ENCODE results near the gene MAD1L1. TPM values are rescaled to one million over a fixed set of nuclear protein-coding genes. Genes with fewer than 3 reads are reported as not detected.

Gene MAD1L1
- total RNA-seq, 1 donor from 2014 or later = 57.4 TPM

DNA sequence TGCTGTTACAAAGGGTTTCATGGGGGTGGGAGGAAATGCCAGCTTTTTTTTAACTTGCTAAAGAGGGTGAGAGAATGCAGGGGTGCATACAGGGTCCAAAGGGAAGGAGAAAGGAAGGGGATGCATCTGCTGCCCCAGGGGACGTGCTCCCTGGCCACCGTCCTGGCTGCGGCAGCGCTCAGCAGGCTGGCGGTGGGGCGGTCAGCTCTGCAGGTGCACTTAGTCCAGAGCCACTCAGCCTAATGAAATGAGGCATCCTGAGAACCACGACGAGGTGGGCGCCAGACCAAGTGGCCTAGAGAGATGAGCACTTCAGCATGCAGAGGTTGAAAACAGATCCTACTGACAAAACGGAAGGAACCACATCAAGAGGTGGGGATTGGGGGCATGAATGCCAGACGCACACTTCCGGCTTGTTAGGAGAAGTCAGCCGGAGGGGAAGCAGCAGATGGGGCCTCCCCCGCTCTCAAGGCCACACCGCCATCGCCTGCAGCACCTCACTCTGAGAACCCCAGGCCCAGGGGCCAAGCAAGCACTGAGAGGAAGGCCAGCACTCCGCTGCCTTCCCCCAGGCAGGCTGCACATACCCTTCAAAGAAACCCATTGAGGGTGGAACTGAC is 94.5 kb downstream of the MAD1L1 start:
- H3K36me3 ChIP-seq (ENCODE audit: control insufficient read depth, insufficient read depth, low read length) = peaks cover 2% of the 10 kb centered on the region
- DNase-seq (ENCODE audit: low read depth) = no peak
- no peak for TF ChIP-seq CTCF (IDR thresholded peaks at IDR 0.05; ENCODE audit: insufficient read depth, low read length, severe bottlenecking)
- FAIRE-seq = peak; percentile 55
- H3K27me3 ChIP-seq (ENCODE audit: control insufficient read depth, insufficient read depth, low read length) = no peaks in the 10 kb centered on the region
- H3K4me3 ChIP-seq (ENCODE audit: low read depth, low read length) = no peak overlapping the region

DNA sequence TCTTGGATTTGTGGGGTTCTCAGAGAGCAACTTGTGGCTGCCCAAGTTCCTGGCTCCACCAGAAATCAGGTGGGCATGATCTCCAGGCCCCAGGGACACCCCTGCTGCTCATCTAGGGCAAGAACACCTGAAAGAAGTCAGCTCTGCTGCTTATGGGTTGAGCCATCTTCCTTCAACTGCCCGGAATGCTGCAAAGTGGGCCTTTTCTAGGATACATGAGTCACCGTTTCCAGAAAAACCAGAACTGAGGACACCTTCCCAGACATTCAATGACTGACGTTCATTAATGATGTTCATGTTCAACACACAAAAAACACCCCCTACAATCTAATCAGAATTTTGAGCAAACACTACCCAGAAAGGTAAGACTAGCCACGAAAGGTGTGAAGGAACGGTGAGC is 98.0 kb downstream of the MAD1L1 start:
- no peak for TF ChIP-seq CTCF (IDR thresholded peaks at IDR 0.05; ENCODE audit: insufficient read depth, low read length, severe bottlenecking)
- Histone ChIP-seq H3K27me3 (ENCODE audit: control insufficient read depth, insufficient read depth, low read length) (no peaks in the 10 kb centered on the region), H3K4me3 (ENCODE audit: low read depth, low read length) (no peak overlapping the region), H3K36me3 (ENCODE audit: control insufficient read depth, insufficient read depth, low read length) (peaks cover 2% of the 10 kb centered on the region)
- no peak for FAIRE-seq
- peak; percentile 54 for DNase-seq (ENCODE audit: low read depth)

GRCh38 chr7:2132243-2132642 is 100.5 kb downstream of the MAD1L1 start:
- H3K4me3 ChIP-seq (ENCODE audit: low read depth, low read length) = no peak overlapping the region
- TF ChIP-seq CTCF (IDR thresholded peaks at IDR 0.05; ENCODE audit: insufficient read depth, low read length, severe bottlenecking) = no peak
- DNase-seq (ENCODE audit: low read depth) = no peak
- peaks cover 2% of the 10 kb centered on the region for H3K36me3 ChIP-seq (ENCODE audit: control insufficient read depth, insufficient read depth, low read length)
- H3K27me3 ChIP-seq (ENCODE audit: control insufficient read depth, insufficient read depth, low read length) = no peaks in the 10 kb centered on the region
- FAIRE-seq = no peak

DNA sequence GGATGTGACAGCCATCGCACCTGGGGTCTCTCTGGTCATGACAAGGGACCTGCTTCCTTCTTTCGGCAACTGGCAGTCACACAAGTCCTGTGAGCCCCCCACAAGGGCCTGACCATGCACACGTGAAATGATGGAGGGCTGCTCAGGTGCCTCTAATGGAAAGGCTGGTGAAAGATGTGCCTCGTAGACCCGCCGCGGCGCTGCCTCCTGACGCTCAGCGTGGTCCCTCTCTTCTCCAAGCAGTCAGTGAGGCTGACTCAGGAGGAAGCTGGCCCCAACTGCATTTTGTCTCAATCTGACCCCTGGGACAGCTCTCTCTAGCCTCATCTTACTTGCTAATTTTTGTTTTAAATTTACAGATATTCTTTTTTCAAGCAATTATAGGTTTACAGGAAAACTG is 100.9 kb downstream of the MAD1L1 start:
- no peak for TF ChIP-seq CTCF (IDR thresholded peaks at IDR 0.05; ENCODE audit: insufficient read depth, low read length, severe bottlenecking)
- Histone ChIP-seq H3K4me3 (ENCODE audit: low read depth, low read length) (no peak overlapping the region), H3K27me3 (ENCODE audit: control insufficient read depth, insufficient read depth, low read length) (no peaks in the 10 kb centered on the region), H3K36me3 (ENCODE audit: control insufficient read depth, insufficient read depth, low read length) (peaks cover 2% of the 10 kb centered on the region)
- DNase-seq (ENCODE audit: low read depth) (no peak), FAIRE-seq (no peak)

GRCh38 chr7:2131341-2131740 is 101.4 kb downstream of the MAD1L1 start:
- Histone ChIP-seq H3K4me3 (ENCODE audit: low read depth, low read length) (no peak overlapping the region), H3K27me3 (ENCODE audit: control insufficient read depth, insufficient read depth, low read length) (no peaks in the 10 kb centered on the region), H3K36me3 (ENCODE audit: control insufficient read depth, insufficient read depth, low read length) (peaks cover 2% of the 10 kb centered on the region)
- no peak for TF ChIP-seq CTCF (IDR thresholded peaks at IDR 0.05; ENCODE audit: insufficient read depth, low read length, severe bottlenecking)
- DNase-seq (ENCODE audit: low read depth) = no peak
- FAIRE-seq = no peak

DNA sequence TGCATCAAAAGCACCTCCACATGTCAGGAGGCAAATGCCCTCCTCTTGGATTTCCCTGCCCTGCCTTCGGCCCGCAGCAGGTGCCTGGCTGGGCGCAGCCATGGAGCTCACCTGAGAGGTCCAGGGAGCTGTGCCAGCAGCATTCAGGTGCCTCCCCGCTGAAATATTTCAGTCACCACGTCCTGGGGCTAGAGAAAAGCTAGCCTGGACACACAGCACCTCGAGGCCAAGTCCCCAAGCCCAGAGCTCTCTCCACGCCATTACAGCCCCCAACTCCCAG is 102.7 kb downstream of the MAD1L1 start:
- Histone ChIP-seq H3K27me3 (ENCODE audit: control insufficient read depth, insufficient read depth, low read length) (no peaks in the 10 kb centered on the region), H3K36me3 (ENCODE audit: control insufficient read depth, insufficient read depth, low read length) (peaks cover 1% of the 10 kb centered on the region), H3K4me3 (ENCODE audit: low read depth, low read length) (no peak overlapping the region)
- FAIRE-seq (no peak), DNase-seq (ENCODE audit: low read depth) (no peak)
- no peak for TF ChIP-seq CTCF (IDR thresholded peaks at IDR 0.05; ENCODE audit: insufficient read depth, low read length, severe bottlenecking)

Measured in bronchial epithelial cell (primary cell).